SK-N-SH (cell line): ENCODE data around the gene PGA5.

Experiments used
- EP300 ChIP-seq, 2 experiments: IDR thresholded peaks; 2 replicates each; pipeline versions ENCODE4 v1.4.0 to v1.6.1; 2012; ENCODE audit warnings: borderline replicate concordance in 1 of 2, low read depth in 1 of 2, low read length in 1 of 2
- RAD21 ChIP-seq: IDR thresholded peaks from 2 replicates; pipeline ENCODE4 v1.6.1; 2012; ENCODE audit warnings: mild to moderate bottlenecking, low read length
- TF ChIP-seq, protein P1 (sequence below): fragments of 200-600 bp; sonication (generic); IDR thresholded peaks from 2 replicates; pipeline ENCODE4 v1.6.1; 2017; ENCODE audit warnings: antibody characterized with exemption, mild to moderate bottlenecking, moderate library complexity

DNA sequence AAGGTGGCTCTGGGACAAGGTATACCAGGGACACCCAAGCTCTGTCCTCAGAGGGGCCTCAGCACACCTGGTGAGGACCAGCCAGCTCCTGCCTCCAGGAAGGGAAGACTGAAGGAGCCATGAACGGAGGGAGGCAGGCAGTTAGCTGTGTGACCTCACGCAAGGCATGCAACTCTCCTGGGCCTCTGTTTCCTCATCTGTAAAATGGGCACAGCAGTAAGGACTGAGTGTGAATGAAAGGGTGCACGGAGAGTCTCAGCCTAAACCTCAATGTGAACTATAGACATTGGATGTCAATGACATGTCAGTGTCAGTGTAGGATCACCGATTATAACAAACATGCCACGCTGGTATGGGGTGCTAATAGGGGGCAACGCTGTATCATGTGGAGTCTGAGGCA lies 18.4 kb downstream of the PGA5 start:
- TF ChIP-seq, protein P1, sequence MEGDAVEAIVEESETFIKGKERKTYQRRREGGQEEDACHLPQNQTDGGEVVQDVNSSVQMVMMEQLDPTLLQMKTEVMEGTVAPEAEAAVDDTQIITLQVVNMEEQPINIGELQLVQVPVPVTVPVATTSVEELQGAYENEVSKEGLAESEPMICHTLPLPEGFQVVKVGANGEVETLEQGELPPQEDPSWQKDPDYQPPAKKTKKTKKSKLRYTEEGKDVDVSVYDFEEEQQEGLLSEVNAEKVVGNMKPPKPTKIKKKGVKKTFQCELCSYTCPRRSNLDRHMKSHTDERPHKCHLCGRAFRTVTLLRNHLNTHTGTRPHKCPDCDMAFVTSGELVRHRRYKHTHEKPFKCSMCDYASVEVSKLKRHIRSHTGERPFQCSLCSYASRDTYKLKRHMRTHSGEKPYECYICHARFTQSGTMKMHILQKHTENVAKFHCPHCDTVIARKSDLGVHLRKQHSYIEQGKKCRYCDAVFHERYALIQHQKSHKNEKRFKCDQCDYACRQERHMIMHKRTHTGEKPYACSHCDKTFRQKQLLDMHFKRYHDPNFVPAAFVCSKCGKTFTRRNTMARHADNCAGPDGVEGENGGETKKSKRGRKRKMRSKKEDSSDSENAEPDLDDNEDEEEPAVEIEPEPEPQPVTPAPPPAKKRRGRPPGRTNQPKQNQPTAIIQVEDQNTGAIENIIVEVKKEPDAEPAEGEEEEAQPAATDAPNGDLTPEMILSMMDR: no peak
- no peak for TF ChIP-seq EP300 (IDR thresholded peaks at IDR 0.05; ENCODE audit: borderline replicate concordance in 1 of 2, low read depth in 1 of 2, low read length in 1 of 2)
- TF ChIP-seq RAD21: no peak
